Muscle of leg (tissue), 11 donors: ENCODE data around the gene MAP2K3. TPM values are rescaled to one million over a fixed set of nuclear protein-coding genes. Genes with fewer than 3 reads are reported as not detected.

Source experiments
- DNase-seq: peaks from one replicate; pipeline ENCODE4 v3.0.0; 2013
- H3K27ac ChIP-seq: one replicate; pipeline ENCODE4 v1.5.1; 2013; ENCODE audit warnings: mild to moderate bottlenecking, low read length, control low read depth
- H3K27me3 ChIP-seq: one replicate; pipeline ENCODE4 v1.6.1; 2013; ENCODE audit warnings: low read length; ENCODE audit not compliant: control insufficient read depth, insufficient read depth
- H3K36me3 ChIP-seq: one replicate; pipeline ENCODE4 v1.6.1; 2013; ENCODE audit warnings: low read length; ENCODE audit not compliant: control insufficient read depth, insufficient read depth
- H3K4me1 ChIP-seq: one replicate; pipeline ENCODE4 v1.6.1; 2013; ENCODE audit warnings: low read length; ENCODE audit not compliant: control insufficient read depth, insufficient read depth
- H3K4me3 ChIP-seq: one replicate; pipeline ENCODE4 v1.5.1; 2013; ENCODE audit warnings: low read length, control low read depth
- H3K9me3 ChIP-seq: replicated peaks from 2 replicates; pipeline ENCODE4 v1.6.1; 2013; ENCODE audit warnings: low read depth, low read length; ENCODE audit not compliant: control insufficient read depth
- WGBS: methylation state at CpG from one replicate; pipeline ENCODE4 v1.1.5; 2013; ENCODE audit warnings: missing lambda C conversion rate; ENCODE audit not compliant: insufficient coverage; 5-methylcytosine and 5-hydroxymethylcytosine counted together
- polyA plus RNA-seq, 8 donors: library from polyadenylated mRNA; unstranded; fragments of 120-200 nt; gene quantifications; one replicate each; pipeline versions ENCODE4 v1.2.1 to v1.2.3, GENCODE V29; 2013; ENCODE audit warnings: inconsistent platforms in 1 of 8, low replicate concordance in 1 of 8; ENCODE audit not compliant: insufficient read length in 8 of 8, insufficient read depth in 1 of 8
- total RNA-seq: library from RNA; stranded (reverse); fragments of 120-200 nt; gene quantifications from one replicate; pipeline ENCODE4 v1.2.4, GENCODE V29; 2013

Gene MAP2K3
- total and polyA plus RNA-seq, 9 donors, result 10.9 to 35.3 (median 24.6) TPM

- 45% methylated on average over 1 of the region's 3 CpGs for WGBS
- no peak overlapping the region for H3K4me3 ChIP-seq
- H3K27ac ChIP-seq, result no peak overlapping the region
- DNase-seq, result no peak
- peaks cover 24% of the 10 kb centered on the region for H3K4me1 ChIP-seq
- H3K36me3 ChIP-seq, result no peaks in the 10 kb centered on the region
- H3K9me3 ChIP-seq, result no peaks in the 10 kb centered on the region
- peaks cover 6% of the 10 kb centered on the region for H3K27me3 ChIP-seq
Measured at GRCh38 chr17:21272250-21272649, 12.3 kb upstream of the MAP2K3 start.

- no peaks in the 10 kb centered on the region for H3K9me3 ChIP-seq
- peak; percentile 4 for DNase-seq
- H3K4me3 ChIP-seq, result no peak overlapping the region
- no peaks in the 10 kb centered on the region for H3K36me3 ChIP-seq
- peaks cover 6% of the 10 kb centered on the region for H3K27me3 ChIP-seq
- H3K27ac ChIP-seq, result no peak overlapping the region
- peaks cover 24% of the 10 kb centered on the region for H3K4me1 ChIP-seq
- 64% methylated on average over 4 of the region's 14 CpGs for WGBS
Measured at GRCh38 chr17:21272881-21273792, 11.4 kb upstream of the MAP2K3 start.

GRCh38 chr17:21275047-21275578, 9.4 kb upstream of the MAP2K3 start:
- peak; percentile 82 for DNase-seq
- Histone ChIP-seq H3K4me1 (peaks cover 34% of the 10 kb centered on the region), H3K4me3 (peak overlapping the region; percentile 62), H3K27ac (peak overlapping the region; percentile 75), H3K27me3 (peaks cover 6% of the 10 kb centered on the region), H3K9me3 (no peaks in the 10 kb centered on the region), H3K36me3 (no peaks in the 10 kb centered on the region)
- WGBS, result 13% methylated on average over 15 of the region's 20 CpGs

GRCh38 chr17:21275579-21276263, 8.8 kb upstream of the MAP2K3 start:
- H3K4me1 ChIP-seq, result peaks cover 36% of the 10 kb centered on the region
- under 1% methylated on average over 50 of the region's 52 CpGs for WGBS

GRCh38 chr17:21276264-21276588, 8.3 kb upstream of the MAP2K3 start:
- H3K9me3 ChIP-seq, result no peaks in the 10 kb centered on the region
- peaks cover 6% of the 10 kb centered on the region for H3K27me3 ChIP-seq
- H3K4me1 ChIP-seq, result peaks cover 36% of the 10 kb centered on the region
- DNase-seq, result no peak
- H3K36me3 ChIP-seq, result no peaks in the 10 kb centered on the region
- 0% methylated on average over 13 of the region's 17 CpGs for WGBS
- H3K27ac ChIP-seq, result no peak overlapping the region
- H3K4me3 ChIP-seq, result peak overlapping the region; percentile 62

More at GRCh38 chr17:21275579-21276263, 8.8 kb upstream of the MAP2K3 start:
- no peaks in the 10 kb centered on the region for H3K9me3 ChIP-seq
- peak; percentile 92 for DNase-seq
- peak overlapping the region; percentile 75 for H3K27ac ChIP-seq
- H3K4me3 ChIP-seq, result peak overlapping the region; percentile 62
- H3K27me3 ChIP-seq, result peaks cover 6% of the 10 kb centered on the region
- no peaks in the 10 kb centered on the region for H3K36me3 ChIP-seq

- no peaks in the 10 kb centered on the region for H3K36me3 ChIP-seq
- peaks cover 6% of the 10 kb centered on the region for H3K27me3 ChIP-seq
- no peaks in the 10 kb centered on the region for H3K9me3 ChIP-seq
- H3K4me1 ChIP-seq, result peaks cover 36% of the 10 kb centered on the region
- no CpG with 5 or more reads among the region's 3 CpGs for WGBS
- H3K27ac ChIP-seq, result no peak overlapping the region
- no peak for DNase-seq
- no peak overlapping the region for H3K4me3 ChIP-seq
Measured at GRCh38 chr17:21277332-21277731, 7.2 kb upstream of the MAP2K3 start.

GRCh38 chr17:21278450-21279197, 5.9 kb upstream of the MAP2K3 start:
- WGBS, result 62% methylated on average over 2 of the region's 8 CpGs
- no peaks in the 10 kb centered on the region for H3K36me3 ChIP-seq
- no peak overlapping the region for H3K27ac ChIP-seq
- H3K27me3 ChIP-seq, result peaks cover 7% of the 10 kb centered on the region
- H3K9me3 ChIP-seq, result no peaks in the 10 kb centered on the region
- H3K4me3 ChIP-seq, result no peak overlapping the region
- H3K4me1 ChIP-seq, result peaks cover 42% of the 10 kb centered on the region
- DNase-seq, result peak; percentile 50

GRCh38 chr17:21279198-21279535, 5.3 kb upstream of the MAP2K3 start:
- Histone ChIP-seq H3K27ac (no peak overlapping the region), H3K36me3 (no peaks in the 10 kb centered on the region), H3K9me3 (no peaks in the 10 kb centered on the region), H3K27me3 (peaks cover 7% of the 10 kb centered on the region), H3K4me1 (peaks cover 43% of the 10 kb centered on the region), H3K4me3 (no peak overlapping the region)
- WGBS, result 88% methylated on average over 1 of the region's 6 CpGs
- peak; percentile 4 for DNase-seq

GRCh38 chr17:21279582-21279981, 4.9 kb upstream of the MAP2K3 start:
- Histone ChIP-seq H3K36me3 (no peaks in the 10 kb centered on the region), H3K9me3 (no peaks in the 10 kb centered on the region), H3K4me3 (no peak overlapping the region), H3K27ac (no peak overlapping the region), H3K4me1 (peaks cover 40% of the 10 kb centered on the region), H3K27me3 (peaks cover 7% of the 10 kb centered on the region)
- peak; percentile 6 for DNase-seq
- 81% methylated on average over 5 of the region's 6 CpGs for WGBS
